Peyer's patch (tissue), 4 donors: ENCODE measurements around the gene SHC3. TPM values are rescaled to one million over a fixed set of nuclear protein-coding genes. Genes with fewer than 3 reads are reported as not detected.

ENCODE experiments used
- DNase-seq, 3 donors: peaks; one replicate each; pipeline ENCODE4 v3.0.0-alpha.2; 2017 to 2019
- H3K27ac ChIP-seq, 4 donors: fragments of 200-600 bp; sonication (generic); one replicate each; pipeline ENCODE4 v1.5.1; 2016 to 2019
- H3K27me3 ChIP-seq, 2 donors: fragments of 200-600 bp; sonication (generic); one replicate each; pipeline ENCODE4 v1.5.1; 2019
- H3K36me3 ChIP-seq, 3 donors: fragments of 200-600 bp; sonication (generic); one replicate each; pipeline ENCODE4 v1.5.1; 2016 to 2019
- H3K4me1 ChIP-seq, 4 donors: fragments of 200-600 bp; sonication (generic); one replicate each; pipeline ENCODE4 v1.5.1; 2016 to 2019
- H3K4me3 ChIP-seq, 4 donors: fragments of 200-600 bp; sonication (generic); 1 replicate in 3 of 4; 2 replicates in 1 of 4; pipeline ENCODE4 v1.5.1; 2016 to 2019; ENCODE audit warnings: mild to moderate bottlenecking in 1 of 4
- H3K9me3 ChIP-seq, 4 donors: fragments of 200-600 bp; sonication (generic); one replicate each; pipeline ENCODE4 v1.5.1; 2016 to 2019; ENCODE audit warnings: mild to moderate bottlenecking in 1 of 4
- CTCF ChIP-seq, 6 experiments: fragments of 450-650 bp in 4 of 6; fragments of 200-600 bp in 2 of 6; sonication (generic) in 1 of 6; IDR thresholded peaks; one replicate each; pipeline ENCODE4 v1.5.1; 2017 to 2019; ENCODE audit warnings: antibody characterized with exemption in 6 of 6, mild to moderate bottlenecking in 3 of 6, moderate library complexity in 1 of 6
- POLR2A ChIP-seq, 2 donors: fragments of 450-650 bp; IDR thresholded peaks; one replicate each; pipeline ENCODE4 v1.5.1; 2017; ENCODE audit warnings: antibody characterized with exemption in 2 of 2, mild to moderate bottlenecking in 2 of 2, moderate library complexity in 2 of 2
- total RNA-seq, 4 donors: library from RNA; depleted of rRNA; stranded (reverse); fragments of >200 nt; gene quantifications; one replicate each; pipeline ENCODE4 v1.1.0, GENCODE V29; 2016

Gene SHC3
- total RNA-seq, 4 donors from 2014 or later: 0.88 to 5.0 (median 2.2) TPM

GRCh38 chr9:89122949-89123348, 55.7 kb downstream of the SHC3 start:
- H3K27ac ChIP-seq: no peak overlapping the region
- no peaks in the 10 kb centered on the region for H3K9me3 ChIP-seq
- TF ChIP-seq CTCF (IDR thresholded peaks at IDR 0.05): no peak
- no peak for TF ChIP-seq POLR2A (IDR thresholded peaks at IDR 0.05)
- H3K27me3 ChIP-seq: no peaks in the 10 kb centered on the region
- no peak for DNase-seq
- no peaks in the 10 kb centered on the region for H3K36me3 ChIP-seq
- no peak overlapping the region for H3K4me3 ChIP-seq
- no peaks in the 10 kb centered on the region for H3K4me1 ChIP-seq

- Histone ChIP-seq H3K9me3 (no peaks in the 10 kb centered on the region), H3K4me1 (no peaks in the 10 kb centered on the region), H3K36me3 (no peaks in the 10 kb centered on the region), H3K27me3 (no peaks in the 10 kb centered on the region), H3K4me3 (no peak overlapping the region), H3K27ac (no peak overlapping the region)
- no peak for DNase-seq
- no peak for TF ChIP-seq POLR2A (IDR thresholded peaks at IDR 0.05)
- TF ChIP-seq CTCF (IDR thresholded peaks at IDR 0.05): no peak
These were observed 57.9 kb downstream of the SHC3 start for GRCh38 chr9:89120704-89121103.

GRCh38 chr9:89116805-89117192, 61.8 kb downstream of the SHC3 start:
- H3K9me3 ChIP-seq: no peaks in the 10 kb centered on the region
- no peaks in the 10 kb centered on the region for H3K27me3 ChIP-seq
- no peak overlapping the region for H3K4me3 ChIP-seq
- TF ChIP-seq POLR2A (IDR thresholded peaks at IDR 0.05) (no peak), CTCF (IDR thresholded peaks at IDR 0.05) (no peak)
- no peaks in the 10 kb centered on the region for H3K4me1 ChIP-seq
- H3K27ac ChIP-seq: no peak overlapping the region
- no peaks in the 10 kb centered on the region for H3K36me3 ChIP-seq
- no peak for DNase-seq

DNA sequence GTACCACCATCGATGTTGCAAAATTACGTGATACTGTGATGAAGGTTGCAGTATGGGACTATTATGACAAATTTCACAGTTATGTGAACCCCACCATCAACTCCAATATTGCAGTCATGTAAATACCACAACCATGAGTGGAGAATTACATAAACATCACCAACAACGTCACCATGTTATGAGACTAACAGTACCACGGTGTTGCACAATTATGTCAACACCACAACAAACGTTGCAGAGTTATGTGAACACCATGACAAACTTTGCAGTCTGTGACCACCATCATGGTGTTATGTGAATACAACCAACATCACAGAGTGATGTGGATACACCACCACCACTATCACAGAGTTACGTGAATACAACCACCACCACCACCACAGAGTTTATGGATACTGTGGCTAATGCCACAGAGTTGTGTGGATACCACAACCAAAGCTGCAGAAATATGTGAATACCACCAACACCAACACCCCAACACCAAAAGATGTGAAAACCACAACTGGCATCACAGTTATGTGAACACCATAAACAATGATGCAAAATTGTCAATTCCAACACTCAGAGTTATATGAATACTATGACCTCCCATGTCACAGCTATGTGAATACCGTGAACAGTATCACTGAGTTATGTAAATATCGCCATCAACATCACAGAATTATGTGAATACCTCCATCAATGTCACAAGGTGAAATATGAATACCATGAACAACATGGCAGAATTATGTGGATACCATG, 62.4 kb downstream of the SHC3 start:
- Histone ChIP-seq H3K36me3 (no peaks in the 10 kb centered on the region), H3K9me3 (no peaks in the 10 kb centered on the region), H3K4me3 (no peak overlapping the region), H3K4me1 (no peaks in the 10 kb centered on the region), H3K27me3 (no peaks in the 10 kb centered on the region), H3K27ac (no peak overlapping the region)
- TF ChIP-seq CTCF (IDR thresholded peaks at IDR 0.05) (no peak), POLR2A (IDR thresholded peaks at IDR 0.05) (no peak)
- no peak for DNase-seq

- no peak for TF ChIP-seq CTCF (IDR thresholded peaks at IDR 0.05)
- Histone ChIP-seq H3K4me3 (no peak overlapping the region), H3K9me3 (no peaks in the 10 kb centered on the region), H3K36me3 (no peaks in the 10 kb centered on the region), H3K4me1 (no peaks in the 10 kb centered on the region), H3K27me3 (no peaks in the 10 kb centered on the region), H3K27ac (no peak overlapping the region)
- DNase-seq: no peak
These were observed 63.2 kb downstream of the SHC3 start for GRCh38 chr9:89115426-89115825.

DNA sequence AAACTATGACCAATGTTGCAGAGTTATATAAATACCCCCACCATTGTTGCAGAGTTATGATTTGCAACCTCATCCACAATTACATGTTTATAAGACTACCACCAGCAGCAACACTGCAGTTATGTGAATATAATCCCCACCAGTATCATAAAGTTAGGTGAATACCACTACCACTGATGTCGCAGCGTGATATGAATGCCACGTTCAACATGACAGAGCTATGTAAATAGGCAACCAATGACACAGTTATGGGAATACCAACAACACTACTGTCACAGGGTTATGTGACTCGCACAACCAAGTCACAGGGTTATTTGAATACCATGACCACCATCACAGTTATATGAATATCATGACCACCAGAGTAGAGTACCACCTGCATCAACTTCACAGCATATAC, 63.9 kb downstream of the SHC3 start:
- no peak for DNase-seq
- TF ChIP-seq CTCF (IDR thresholded peaks at IDR 0.05) (no peak), POLR2A (IDR thresholded peaks at IDR 0.05) (no peak)
- H3K4me3 ChIP-seq: no peak overlapping the region

More for the DNA sequence above, 63.9 kb downstream of the SHC3 start:
- no peak overlapping the region for H3K27ac ChIP-seq
- no peaks in the 10 kb centered on the region for H3K36me3 ChIP-seq
- H3K9me3 ChIP-seq: no peaks in the 10 kb centered on the region
- no peaks in the 10 kb centered on the region for H3K4me1 ChIP-seq
- no peaks in the 10 kb centered on the region for H3K27me3 ChIP-seq
